Activated T-cell treated with anti-CD3 and anti-CD28 coated beads for 48 hours (primary cell): ENCODE data around the gene VGLL3.
"Not testable (repeated sequence)": the region's sequence is repeated elsewhere in the genome, so short reads cannot be mapped to it uniquely, and the experiment has no call there.

Source experiments
- DNase-seq: peaks from one replicate; pipeline ENCODE4 v3.0.0-alpha.2; 2020; ENCODE audit warnings: low read depth

The VGLL3 gene, protein sequence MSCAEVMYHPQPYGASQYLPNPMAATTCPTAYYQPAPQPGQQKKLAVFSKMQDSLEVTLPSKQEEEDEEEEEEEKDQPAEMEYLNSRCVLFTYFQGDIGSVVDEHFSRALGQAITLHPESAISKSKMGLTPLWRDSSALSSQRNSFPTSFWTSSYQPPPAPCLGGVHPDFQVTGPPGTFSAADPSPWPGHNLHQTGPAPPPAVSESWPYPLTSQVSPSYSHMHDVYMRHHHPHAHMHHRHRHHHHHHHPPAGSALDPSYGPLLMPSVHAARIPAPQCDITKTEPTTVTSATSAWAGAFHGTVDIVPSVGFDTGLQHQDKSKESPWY

DNA sequence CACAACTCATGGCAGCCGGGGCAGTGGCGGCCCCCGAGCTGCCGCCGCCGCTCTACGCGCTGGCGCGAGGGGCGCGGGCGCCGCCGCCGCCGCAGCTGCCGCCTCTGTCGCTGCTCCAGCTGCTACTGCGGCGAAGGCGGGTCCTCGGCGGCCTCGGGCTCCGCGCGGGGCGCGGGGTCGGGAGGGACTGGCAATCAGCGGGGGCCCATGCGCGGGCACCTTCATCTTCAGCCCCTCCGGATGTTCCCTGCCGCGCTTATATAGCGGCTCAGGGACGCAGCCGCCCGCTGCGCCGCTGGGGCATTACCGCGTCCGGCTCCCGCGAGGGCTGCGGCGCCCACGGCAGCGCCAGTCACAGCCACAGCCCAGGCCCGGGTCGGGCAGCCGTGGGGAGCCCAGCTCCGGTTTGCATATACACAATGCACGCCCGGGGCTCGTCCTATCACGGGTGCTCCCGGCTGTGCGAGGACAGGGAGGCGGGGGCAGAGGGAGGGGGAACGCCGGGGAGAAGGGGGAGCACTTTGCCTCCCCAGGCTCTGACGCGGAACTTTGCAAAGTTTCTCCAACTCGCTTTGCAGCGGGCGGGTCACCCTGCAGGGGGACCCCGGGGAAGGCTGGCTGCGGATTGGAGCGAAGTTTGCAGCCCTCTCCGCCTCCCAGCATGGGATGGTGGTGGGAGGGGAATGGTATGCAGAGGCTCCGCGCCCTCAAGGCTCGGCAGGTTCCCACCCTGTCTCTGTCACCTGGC lies at the start of gene VGLL3:
VGLL3 (minus strand) TSS at position 416 of the 748 bp plus-strand sequence; CDS start at position 10, 406 bp downstream.
- DNase-seq: peak; percentile 7

DNA sequence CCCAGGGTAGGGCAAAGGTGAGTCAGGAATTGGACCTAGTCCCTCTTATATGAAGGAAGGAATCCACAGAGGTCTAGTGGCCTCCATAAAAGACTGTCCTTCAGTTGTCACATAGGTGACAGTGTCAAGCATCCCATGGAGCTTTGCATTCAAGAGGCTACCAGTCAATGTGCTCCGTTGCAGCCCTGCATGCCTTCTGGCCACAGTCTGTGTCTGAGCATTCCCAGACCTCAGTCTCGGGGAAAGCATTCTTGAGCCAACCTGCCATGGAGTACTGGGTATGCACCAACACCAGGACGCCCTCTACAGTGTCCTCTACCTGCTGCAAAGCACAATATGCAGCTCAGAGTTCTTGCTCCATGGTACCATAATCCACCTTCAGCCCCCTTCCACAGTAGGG lies 46.7 kb upstream of the VGLL3 start:
- no peak for DNase-seq

DNA sequence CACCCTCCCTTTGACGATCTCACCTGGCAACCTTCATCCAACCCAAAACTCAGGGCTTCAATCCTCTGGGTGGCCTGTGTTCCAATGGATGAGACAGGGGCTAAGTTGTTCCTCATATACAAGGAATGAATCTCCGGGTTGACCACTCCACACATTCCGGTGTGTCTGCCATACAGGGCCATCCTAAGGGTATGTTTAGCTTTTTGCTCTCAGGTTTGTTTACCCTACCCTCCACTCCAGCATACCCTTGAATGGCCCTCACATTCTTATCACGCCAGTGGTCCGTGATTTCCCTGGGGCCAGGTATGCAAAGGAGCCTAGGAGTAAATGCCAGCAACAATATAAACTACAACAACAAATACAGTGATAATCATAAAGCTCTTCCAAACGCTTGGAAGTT lies 45.7 kb upstream of the VGLL3 start:
- DNase-seq: no peak

DNA sequence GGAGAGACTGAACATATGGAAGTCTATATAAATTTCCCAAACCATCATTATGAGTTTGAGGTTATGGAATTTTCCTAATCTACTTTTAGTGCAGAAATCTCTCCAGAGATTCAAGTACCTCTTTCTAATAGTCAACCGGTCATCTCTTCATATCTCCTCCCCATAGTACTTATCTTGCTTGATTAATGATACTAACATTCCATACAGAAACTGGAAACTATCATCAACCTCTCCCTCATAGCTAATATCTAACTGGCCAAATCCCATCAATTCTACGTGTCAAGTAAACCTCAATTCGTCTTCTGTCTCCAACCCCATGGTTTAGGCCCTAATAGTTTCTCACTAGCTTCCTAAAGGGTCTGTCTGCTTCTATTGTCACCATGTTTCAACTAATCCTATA lies 44.4 kb upstream of the VGLL3 start:
- no peak for DNase-seq

DNA sequence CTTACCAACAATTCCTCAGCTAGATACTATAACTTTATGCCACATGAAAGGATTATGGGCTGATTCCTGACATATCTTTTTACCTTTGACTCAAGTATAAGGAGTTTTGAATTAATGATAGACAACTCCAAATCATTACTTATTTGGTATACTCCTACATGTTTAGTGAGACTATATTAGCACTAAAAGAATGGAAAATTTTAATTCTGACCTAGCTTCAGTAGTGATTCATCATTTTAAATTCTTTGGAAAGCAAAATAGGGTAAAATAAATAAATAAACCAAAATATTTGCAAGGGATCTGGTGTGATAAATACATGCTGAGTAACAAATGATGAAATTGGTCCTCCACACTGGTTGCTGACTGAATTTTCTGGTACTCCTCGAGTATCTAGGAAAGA lies 42.3 kb upstream of the VGLL3 start:
- no peak for DNase-seq

DNA sequence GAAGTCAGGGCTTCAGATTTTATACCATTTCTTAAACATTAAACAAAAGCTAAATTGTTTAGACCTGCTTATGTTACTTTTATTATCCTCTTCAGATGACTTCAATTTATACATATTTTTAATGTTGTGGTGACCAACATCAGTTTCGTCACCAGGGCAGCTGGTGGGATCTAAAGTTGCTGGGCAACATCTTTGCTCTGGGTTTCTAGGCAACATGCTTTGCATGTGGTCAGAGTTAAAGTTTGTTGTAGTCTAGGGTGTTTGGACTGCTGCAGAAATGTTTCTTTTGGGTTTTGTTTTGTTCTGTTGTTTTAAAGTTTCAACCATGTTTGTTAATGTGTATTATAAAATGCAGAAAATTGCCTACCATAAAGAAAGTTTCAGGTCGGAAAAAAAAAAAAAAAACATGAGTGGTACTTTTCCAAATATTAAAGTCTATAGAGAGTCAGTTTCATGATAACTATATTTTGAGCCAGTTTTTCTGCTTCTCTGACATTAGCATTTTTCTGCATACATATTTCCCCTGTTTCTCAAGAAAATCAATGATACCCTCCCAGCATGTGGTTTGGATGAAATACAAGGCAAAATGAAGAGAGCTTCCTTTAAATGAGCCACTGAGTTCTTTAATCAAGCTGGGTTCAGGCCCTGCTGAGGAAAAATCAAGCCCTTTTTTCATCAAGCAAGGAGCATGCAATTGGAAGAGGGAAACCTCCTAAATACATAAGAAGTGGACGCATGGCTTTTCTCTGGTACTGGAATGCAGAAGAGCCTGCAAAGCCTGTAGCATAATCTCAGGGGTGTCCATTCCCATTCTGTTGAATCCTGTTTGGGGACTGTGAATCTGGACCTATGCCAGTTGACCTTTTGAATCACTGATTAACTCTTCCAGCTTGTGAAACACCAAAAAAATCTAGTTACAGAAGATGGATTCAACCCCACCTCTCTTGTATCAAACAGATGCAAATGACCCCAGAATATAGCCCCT lies 35.0 kb upstream of the VGLL3 start:
- DNase-seq: no peak

DNA sequence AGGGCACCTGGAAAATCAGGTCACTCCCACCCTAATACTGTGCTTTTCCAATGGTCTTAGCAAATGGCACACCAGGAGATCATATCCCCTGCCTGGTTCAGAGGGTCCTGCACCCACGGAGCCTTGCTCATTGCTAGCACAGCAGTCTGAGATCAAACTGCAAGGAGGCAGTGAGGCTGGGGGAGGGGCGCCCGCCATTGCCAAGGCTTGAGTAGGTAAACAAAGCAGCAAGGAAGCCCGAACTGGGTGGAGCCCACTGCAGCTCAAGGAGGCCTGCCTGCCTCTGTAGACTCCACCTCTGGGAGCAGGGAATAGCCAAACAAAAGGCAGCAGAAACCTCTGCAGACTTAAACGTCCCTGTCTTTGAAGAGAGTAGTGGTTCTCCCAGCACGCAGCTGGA lies 26.4 kb upstream of the VGLL3 start:
- DNase-seq: not testable (repeated sequence)

DNA sequence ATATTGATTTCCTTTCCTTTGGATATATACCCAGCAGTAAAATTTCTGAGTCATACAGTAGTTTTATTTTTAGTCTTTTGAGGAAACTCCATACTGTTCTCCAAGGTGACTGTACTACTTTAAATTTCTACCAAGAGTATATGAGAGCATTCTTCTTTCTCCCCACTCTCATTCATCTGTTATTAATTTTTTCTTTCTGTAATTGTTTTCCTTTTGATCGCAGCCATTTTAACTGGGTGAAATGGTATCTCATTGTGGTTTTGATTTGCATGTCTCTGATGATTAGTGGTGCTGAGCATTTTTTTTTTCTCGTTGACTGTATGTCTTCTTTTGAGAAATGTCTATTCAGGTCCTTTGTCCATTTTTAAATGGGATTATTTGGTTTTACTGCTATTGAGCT lies 18.3 kb upstream of the VGLL3 start:
- no peak for DNase-seq

DNA sequence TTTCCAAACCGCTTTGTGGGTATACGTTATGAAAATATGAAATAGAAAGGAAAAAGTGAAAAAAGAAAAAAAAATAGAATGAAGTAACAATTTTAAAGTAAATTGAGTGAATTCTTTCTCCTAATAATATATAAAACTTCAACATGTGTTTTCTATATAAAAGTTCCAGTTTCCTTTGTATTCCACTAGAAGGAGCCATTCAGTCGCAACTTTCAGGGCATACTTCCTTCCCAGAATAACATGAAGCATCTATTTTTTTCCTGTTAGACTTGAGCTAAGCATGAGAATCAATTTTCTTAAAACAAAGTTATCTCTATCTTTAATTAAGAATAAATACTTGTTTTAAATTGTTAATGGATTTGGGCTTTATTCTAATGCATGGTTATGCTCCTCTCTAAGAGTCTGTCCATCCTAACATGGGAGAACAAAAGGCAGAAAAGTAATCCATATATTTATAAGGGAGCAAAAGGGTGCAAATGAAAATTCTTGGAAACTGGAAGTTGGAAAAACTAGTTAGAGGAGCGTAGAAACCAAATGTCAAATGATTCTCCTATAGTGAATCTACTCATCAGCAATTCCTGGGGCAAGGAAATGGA lies 16.0 kb upstream of the VGLL3 start:
- DNase-seq: no peak

DNA sequence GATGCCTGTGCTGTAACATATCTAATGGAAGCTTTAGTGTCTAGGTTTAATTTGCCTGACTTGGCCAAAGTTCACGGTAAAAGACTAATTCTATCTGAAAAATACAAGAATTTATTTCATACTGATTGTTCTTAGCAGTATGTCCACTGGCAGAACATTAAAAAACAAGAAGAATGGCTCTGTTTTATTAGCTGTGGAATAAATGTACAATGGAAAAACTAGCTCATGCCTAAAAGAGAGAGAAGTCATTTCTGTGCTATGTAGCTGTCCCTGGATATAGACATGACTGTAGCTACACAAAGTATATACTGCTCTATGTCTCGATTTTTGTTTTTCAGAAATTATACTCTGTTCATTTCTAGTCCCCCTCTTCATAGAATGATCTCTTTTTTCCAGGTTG lies 13.9 kb upstream of the VGLL3 start:
- no peak for DNase-seq

DNA sequence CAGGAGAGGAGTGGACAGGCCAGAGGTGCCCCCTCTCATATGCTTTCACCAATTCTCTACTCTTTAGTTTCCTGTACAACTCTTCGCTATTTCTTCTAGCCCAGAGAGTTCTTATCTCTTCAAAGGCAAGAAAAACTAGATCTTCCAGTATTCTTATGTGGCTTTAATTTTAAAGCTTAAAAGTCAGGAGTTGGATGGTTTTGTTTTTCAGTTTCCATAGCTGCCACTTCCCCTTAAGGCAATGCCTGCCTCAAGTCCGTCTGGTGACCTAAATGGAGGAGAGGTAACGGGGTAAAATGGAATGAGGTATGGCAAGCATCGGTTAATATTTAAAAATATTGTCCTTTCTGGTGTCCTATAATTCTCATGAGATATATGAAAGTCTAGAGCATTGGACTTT lies 11.4 kb upstream of the VGLL3 start:
- DNase-seq: no peak

DNA sequence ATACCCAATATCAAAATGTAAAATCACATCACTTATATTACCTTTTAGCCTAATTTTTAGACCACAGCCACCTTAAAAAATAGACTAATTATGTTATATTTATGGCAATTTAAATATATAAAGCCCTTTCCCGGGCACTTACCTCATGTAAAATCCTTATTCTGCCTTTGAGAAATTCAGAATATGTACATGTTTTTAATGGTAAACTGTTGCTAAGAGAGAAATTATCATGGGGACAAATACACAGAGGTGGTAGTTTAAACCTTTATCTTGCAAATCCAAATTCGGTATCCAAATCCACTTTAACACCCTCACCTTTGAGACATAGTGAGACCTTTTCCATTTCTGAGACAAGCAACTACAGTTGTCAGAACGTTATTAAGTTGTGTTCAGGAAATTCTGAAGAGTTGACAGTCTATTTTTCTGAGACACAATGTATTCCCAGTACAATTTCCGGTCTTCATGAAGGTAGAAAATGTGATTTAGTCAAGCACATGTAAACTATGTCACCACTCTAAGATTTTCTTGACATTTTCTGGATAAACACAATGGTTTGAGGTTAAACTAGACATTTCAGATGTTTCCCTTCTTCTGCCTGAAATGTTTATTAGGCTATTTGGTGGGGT lies 10.6 kb upstream of the VGLL3 start:
- DNase-seq: no peak

DNA sequence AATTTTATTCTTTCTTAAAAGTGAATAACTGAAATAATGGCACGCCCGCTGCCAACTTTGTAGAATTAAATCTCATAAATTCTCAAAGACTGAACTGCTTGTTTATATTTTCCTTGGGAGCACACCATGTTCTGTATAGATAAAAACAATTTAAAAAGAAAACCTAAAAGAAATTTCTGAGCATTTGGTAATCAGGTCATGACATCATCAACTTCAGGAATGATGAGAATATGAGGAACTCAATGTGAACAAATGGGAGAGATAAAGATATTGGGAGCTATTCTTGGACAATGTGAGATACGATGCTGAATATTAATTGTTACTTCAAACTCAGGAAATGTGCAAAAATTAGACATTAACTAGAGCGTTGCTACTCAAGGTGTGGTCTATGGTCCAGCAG lies 10.0 kb upstream of the VGLL3 start:
- no peak for DNase-seq

DNA sequence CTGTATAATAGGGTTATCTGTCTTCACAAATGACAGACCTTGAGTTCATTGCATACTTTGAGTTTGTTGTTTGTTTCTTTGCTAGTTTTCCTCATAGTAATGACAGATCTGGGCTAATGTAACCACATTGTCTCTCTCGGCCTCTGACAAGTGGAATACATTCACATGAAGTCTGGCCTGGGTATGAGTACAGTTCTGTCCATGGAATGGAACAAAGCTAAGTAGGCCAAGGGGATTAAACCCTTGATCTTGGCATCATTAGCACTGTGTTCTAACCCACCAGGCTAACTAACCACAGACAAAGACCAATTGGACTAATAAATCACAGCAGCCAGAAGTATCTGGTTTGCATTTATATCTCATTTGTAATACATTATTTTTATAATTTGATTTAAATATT lies 7.6 kb upstream of the VGLL3 start:
- no peak for DNase-seq

DNA sequence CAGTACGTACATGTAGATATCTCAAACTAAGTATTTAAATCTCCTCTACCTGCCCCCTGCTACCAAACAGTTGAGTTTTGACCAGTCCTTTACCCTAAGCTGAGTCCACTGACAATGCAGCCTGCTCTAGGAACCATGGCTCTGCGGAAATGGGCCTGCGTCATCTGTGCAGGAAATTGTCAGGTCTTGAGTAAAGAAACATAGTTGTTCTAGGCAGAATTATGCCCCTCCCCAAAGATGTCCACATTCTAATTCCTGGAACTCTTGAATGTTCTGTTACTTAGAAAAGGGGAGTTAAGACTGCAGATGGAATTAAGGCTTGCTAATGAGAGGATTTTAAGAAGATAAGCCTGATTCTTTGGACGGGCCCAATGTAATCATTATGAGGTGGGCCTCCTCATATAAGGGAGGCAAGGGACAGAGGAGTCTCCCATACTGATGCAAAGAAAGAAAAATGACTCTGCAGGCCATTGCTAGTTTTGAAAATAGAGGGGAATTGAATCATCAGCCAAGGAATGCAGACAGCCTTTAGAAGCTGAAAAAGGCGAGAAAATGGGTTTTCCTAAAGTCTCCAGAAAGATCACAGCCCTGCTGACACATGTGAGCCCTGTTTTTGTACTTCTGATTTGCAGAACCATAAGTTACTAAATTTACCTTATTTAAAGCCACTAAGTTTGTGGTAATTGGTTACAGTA lies 5.5 kb upstream of the VGLL3 start:
- DNase-seq: no peak

DNA sequence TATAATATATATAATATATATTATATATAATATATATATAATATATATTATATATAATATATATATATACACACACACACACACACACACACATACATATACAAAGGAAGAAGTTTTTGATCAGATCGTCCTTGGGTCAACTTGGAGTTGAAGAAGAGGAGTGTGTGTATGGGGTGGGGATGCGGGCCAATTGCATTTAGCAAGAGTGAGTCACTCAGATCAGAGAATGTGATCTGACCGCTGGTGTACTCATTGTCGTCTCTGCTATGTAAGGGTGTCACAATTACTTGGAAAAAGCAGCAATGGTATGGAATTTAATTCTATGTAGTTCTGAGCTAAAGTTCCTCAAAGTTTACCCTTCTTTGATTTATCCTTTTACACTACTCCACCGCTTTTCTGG lies 4.6 kb upstream of the VGLL3 start:
- DNase-seq: no peak

DNA sequence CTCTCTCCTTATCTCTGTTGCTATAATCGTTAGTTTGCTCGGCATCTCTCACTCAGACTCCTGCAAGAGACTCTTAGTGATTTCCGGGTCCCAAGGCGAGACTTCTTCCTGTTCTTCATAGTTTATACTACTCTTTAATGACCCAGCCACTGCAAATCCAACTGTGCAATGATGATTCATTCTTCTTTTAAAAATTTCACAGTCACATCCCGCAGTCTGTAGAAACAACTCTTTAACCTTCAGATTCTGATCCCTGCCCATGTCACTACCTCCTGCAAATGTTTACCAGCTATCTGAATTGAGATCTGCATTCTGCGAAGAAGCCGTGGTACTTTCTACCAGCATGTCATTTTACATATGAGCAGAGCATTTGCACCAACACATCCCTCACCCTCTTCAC lies 2.8 kb upstream of the VGLL3 start:
- DNase-seq: no peak

DNA sequence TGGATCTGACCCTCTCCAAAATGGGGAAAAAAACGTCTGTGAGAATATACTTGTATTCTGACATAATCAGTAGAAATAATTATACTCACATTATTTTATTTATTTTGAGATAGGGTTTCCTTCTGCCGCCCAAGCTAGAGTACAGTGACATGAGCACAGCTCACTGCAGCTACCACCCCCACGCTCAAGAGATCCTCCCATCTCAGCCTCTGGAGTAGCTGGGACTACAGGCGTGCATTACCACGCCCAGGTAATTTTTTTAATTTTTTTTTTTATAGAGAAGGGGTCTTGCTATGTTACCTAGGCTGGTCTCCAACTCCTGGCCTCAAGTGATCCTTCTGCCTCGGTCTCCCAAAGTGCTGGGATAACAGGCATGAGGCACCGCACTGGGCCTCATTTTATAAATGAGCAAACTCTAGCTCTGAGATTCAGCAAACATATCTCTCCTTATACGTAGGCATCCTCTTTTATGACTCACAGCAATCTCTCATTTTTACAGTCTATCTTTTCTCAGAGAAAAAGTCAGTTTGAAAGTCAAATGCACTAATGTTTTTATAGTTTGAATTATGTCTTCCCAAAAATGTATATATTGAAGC lies 989 bp upstream of the VGLL3 start:
- no peak for DNase-seq

DNA sequence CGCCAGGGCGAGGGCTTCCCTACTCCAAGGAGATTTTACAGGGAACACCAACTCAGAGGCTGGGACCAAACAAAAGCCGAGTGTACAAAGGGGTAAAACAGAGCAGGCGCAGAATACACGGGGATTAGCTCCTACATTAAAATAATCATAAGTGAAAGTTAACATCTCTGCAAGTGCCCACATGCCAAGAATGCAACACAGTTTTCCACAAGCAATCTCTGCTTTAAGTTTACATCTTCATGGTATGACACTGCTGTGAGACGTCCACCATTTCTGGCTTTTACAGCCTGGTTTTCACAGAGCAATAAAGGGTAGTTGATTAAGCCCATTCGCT lies 500 bp upstream of the VGLL3 start:
- no peak for DNase-seq

DNA sequence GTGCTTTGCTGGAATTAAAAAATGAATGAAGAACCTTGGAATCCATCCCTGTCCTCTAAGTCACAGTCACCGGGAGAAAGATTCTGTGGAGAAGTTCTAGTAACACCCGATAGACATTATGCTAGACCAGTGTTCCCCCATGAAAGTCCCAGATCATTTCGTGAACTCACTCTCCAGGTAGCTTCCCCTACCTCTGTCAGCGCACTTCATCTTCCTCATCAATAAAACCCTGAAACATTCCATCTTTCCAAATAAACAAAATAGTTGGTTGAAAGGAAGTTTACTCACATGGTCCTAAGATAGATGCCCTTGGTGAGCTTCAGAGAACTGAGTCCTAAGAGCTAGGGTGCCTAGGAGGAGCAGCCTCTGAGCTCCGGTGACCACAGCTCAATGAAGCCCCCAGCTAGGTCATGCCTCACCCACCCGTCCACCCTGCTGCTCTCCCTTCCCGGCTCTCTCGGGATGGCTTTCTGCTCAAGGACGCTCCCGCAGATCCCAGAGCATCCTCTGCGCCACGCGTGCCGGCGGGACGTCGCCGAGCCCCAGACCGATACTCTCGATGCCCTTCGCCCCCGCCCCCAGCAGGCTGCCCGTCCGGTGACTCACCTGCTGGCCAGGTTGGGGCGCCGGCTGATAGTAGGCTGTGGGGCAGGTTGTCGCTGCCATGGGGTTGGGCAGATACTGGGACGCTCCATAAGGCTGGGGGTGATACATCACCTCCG lies 776 bp downstream of the VGLL3 start:
- no peak for DNase-seq
